RWPE1 (cell line): ENCODE measurements around the gene PSMD1.

Source experiments
- CTCF ChIA-PET: fragments of 350-600 bp; sonication (Branson Sonifier 250); formaldehyde crosslinking; extraction: SDS; loops from one replicate; lab custom pipeline; 2021; lab: Yijun Ruan, JAX
- POLR2A ChIA-PET: fragments of 400-600 bp; formaldehyde crosslinking; extraction: SDS; loops from one replicate; lab custom pipeline; 2020; ENCODE audit warnings: antibody characterized with exemption; ENCODE audit not compliant: low non-redundant PET; lab: Yijun Ruan, JAX
- DNase-seq: peaks from one replicate; pipeline ENCODE4 v3.0.0; 2012; ENCODE audit warnings: low spot score
- H3K27ac ChIP-seq: fragments of 450-650 bp; 2 replicates; pipeline ENCODE4 v1.5.1; 2017
- TF ChIP-seq, protein P1 (sequence below): fragments of 450-650 bp; conservative IDR thresholded peaks from 2 replicates; pipeline ENCODE4 v1.5.1; 2017; ENCODE audit warnings: low read depth, mild to moderate bottlenecking

Gene PSMD1

DNA sequence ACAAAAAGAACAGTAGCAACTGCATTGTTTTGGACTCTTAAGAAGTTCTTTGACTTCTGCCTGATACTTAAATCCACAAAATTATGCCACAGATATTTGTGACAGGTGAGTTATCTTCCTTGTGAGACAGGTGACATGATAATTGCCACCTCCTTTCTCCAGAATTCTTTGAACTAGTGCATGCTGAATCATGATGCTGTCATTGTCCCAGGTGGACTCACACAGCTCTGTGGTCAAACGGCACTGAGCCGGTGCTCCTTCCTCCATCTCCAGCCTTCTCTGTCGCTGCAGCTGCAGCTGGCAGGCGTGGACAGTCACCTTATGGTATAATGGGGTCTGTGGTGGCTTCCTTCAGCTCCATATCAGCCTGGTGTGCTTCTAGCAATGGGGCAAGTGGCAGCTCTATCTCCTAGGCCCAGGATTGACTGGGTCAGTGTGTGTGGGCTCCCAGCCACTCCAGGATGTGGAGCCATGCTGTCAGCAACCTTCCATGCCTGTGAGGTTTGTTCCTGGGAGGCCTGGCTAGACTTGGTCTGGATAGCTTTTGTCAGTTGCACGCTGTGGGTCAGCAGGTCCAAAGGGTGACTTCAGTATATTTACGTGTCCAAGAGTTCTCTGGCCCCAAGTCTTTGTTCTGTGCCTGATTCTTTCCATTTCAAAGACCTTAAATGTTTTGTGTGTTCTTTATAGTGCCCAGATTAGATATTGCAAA is 157.4 kb downstream of the PSMD1 start:
- H3K27ac ChIP-seq: no peak overlapping the region
- no peak for DNase-seq
- TF ChIP-seq, protein P1, sequence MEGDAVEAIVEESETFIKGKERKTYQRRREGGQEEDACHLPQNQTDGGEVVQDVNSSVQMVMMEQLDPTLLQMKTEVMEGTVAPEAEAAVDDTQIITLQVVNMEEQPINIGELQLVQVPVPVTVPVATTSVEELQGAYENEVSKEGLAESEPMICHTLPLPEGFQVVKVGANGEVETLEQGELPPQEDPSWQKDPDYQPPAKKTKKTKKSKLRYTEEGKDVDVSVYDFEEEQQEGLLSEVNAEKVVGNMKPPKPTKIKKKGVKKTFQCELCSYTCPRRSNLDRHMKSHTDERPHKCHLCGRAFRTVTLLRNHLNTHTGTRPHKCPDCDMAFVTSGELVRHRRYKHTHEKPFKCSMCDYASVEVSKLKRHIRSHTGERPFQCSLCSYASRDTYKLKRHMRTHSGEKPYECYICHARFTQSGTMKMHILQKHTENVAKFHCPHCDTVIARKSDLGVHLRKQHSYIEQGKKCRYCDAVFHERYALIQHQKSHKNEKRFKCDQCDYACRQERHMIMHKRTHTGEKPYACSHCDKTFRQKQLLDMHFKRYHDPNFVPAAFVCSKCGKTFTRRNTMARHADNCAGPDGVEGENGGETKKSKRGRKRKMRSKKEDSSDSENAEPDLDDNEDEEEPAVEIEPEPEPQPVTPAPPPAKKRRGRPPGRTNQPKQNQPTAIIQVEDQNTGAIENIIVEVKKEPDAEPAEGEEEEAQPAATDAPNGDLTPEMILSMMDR: no peak
- ChIA-PET CTCF (no interaction called here), POLR2A (no interaction called here)

DNA sequence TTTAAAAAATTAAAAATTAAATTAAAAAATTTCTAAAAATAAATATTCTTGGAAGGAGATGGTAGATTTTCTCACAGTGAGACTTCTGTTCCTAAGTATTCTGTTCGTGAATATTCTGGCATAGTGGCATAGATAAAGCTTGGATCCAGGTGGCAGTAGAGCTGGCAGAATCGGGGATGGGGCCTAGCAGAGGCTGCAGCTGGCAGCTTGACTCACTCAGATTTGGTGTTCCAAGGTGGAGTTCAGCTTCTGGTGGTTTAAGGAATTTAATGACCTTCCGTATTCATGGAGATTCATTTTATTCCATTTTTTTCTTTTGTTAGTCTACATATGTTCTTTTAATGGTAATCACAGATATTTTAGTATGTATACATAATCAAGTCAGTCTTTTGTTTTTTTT is 161.7 kb downstream of the PSMD1 start:
- CTCF ChIA-PET: interaction anchor here (0.6 to 1.7 kb wide), 3 partner anchors 194 to 240 kb away, joined by 3 to 4 read pairs (median 3); no protein-coding TSS in a partner anchor
- no peak overlapping the region for H3K27ac ChIP-seq
- TF ChIP-seq, protein P1: no peak
- DNase-seq: no peak
- POLR2A ChIA-PET: no interaction called here

DNA sequence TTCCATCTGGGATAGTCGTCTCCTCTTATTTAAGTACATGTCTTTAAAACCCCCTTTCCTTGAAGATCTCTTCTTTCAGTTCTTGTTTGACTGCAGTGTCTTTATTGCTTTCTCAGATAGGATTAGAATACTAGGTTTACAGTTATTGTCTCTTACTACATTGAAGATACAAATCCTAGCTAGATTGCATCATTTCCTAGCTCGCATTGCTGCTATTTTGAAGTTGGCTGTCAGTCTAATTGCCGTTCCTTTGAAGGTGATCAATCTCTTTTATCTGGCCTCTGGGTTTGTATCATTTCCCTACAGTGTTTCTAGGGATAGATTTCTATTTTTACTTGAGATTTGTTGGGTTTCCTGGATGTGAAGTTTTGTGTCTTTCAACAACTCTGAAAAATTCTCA is 162.6 kb downstream of the PSMD1 start:
- TF ChIP-seq, protein P1: no peak
- no peak overlapping the region for H3K27ac ChIP-seq
- ChIA-PET CTCF (interaction anchor here (1.7 kb wide), 1 partner anchor 193 kb away, joined by 4 read pairs; no protein-coding TSS in a partner anchor), POLR2A (no interaction called here)
- no peak for DNase-seq

DNA sequence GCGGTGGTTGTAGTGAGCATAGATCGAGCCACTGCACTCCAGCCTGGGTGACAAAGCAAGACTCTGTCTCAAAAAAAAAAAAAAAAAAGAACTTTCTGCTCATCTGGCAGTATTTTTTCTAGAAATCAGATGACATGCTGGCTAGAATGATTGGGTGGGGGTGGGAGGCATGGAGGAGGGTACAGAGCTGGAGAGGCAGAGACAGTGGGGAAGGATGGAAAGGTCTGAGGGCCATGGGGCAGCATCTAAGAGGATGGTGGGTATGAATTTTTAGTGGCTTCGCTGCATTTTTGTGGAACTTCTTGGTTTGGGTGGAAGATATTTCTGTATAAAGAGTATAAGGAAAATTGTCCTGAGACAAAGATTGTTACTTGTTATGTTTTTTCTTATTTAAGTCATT is 165.1 kb downstream of the PSMD1 start:
- TF ChIP-seq, protein P1: no peak
- ChIA-PET CTCF (no interaction called here), POLR2A (no interaction called here)
- H3K27ac ChIP-seq: no peak overlapping the region
- DNase-seq: no peak
